Hepatocyte (in vitro differentiated cells): ENCODE data around the gene VPS18. TPM values are rescaled to one million over a fixed set of nuclear protein-coding genes. Genes with fewer than 3 reads are reported as not detected.

Experiments
- DNase-seq: peaks from one replicate; pipeline ENCODE4 v3.0.0-alpha.2; 2016; ENCODE audit warnings: low spot score
- H2AFZ ChIP-seq: fragments of 200-600 bp; sonication (generic); 2 replicates; pipeline ENCODE4 v1.6.0; 2016; ENCODE audit warnings: antibody characterized with exemption, mild to moderate bottlenecking
- H3K27ac ChIP-seq: fragments of 200-600 bp; sonication (generic); 2 replicates; pipeline ENCODE4 v1.5.1; 2016; ENCODE audit warnings: mild to moderate bottlenecking
- H3K27me3 ChIP-seq: fragments of 200-600 bp; sonication (generic); 2 replicates; pipeline ENCODE4 v1.6.1; 2016
- H3K36me3 ChIP-seq: fragments of 200-600 bp; sonication (generic); replicated peaks from 2 replicates; pipeline ENCODE4 v1.5.1; 2016; ENCODE audit warnings: low read depth; ENCODE audit not compliant: insufficient read depth
- H3K4me1 ChIP-seq: fragments of 200-600 bp; sonication (generic); 2 replicates; pipeline ENCODE4 v1.5.1; 2016; ENCODE audit warnings: mild to moderate bottlenecking, moderate library complexity; ENCODE audit not compliant: insufficient read depth
- H3K4me2 ChIP-seq: fragments of 200-600 bp; sonication (generic); 2 replicates; pipeline ENCODE4 v1.6.0; 2016
- H3K4me3 ChIP-seq: fragments of 200-600 bp; sonication (generic); 2 replicates; pipeline ENCODE4 v1.5.1; 2016; ENCODE audit warnings: mild to moderate bottlenecking
- H3K79me2 ChIP-seq: fragments of 200-600 bp; sonication (generic); 2 replicates; pipeline ENCODE4 v1.6.0; 2017; ENCODE audit warnings: mild to moderate bottlenecking
- H3K9me2 ChIP-seq: fragments of 200-600 bp; sonication (generic); replicated peaks from 2 replicates; pipeline ENCODE4 v1.6.0; 2017; ENCODE audit warnings: mild to moderate bottlenecking; ENCODE audit not compliant: insufficient read depth
- H3K9me3 ChIP-seq: fragments of 200-600 bp; sonication (generic); 2 replicates; pipeline ENCODE4 v1.5.1; 2016; ENCODE audit warnings: low read depth, mild to moderate bottlenecking
- H4K20me1 ChIP-seq: fragments of 200-600 bp; sonication (generic); 2 replicates; pipeline ENCODE4 v1.6.0; 2016; ENCODE audit warnings: mild to moderate bottlenecking; ENCODE audit not compliant: insufficient read depth, poor library complexity, severe bottlenecking
- CTCF ChIP-seq: fragments of 200-600 bp; sonication (generic); IDR thresholded peaks from 2 replicates; pipeline ENCODE4 v1.5.1; 2016; ENCODE audit warnings: antibody characterized with exemption, mild to moderate bottlenecking; ENCODE audit not compliant: poor library complexity
- EZH2 ChIP-seq: fragments of 200-600 bp; sonication (generic); IDR thresholded peaks from 2 replicates; pipeline ENCODE4 v1.6.1; 2016; ENCODE audit warnings: antibody characterized with exemption, mild to moderate bottlenecking, borderline replicate concordance
- EZH2phosphoT487 ChIP-seq: fragments of 200-600 bp; sonication (generic); IDR thresholded peaks from one replicate; pipeline ENCODE4 v1.6.1; 2018; ENCODE audit warnings: antibody characterized with exemption, mild to moderate bottlenecking, low read depth, moderate library complexity; ENCODE audit not compliant: unreplicated experiment, severe bottlenecking
- WGBS: methylation state at CpG from one replicate; pipeline ENCODE4 v1.1.6; 2016; ENCODE audit warnings: low lambda C conversion rate; ENCODE audit errors: missing lambda C conversion rate; 5-methylcytosine and 5-hydroxymethylcytosine counted together
- polyA plus RNA-seq: library from polyadenylated mRNA; unstranded; fragments of >200 nt; fragmentation: Nextera tagmentation; extraction: Ambion mirVana; gene quantifications from 2 replicates; pipeline ENCODE4 v1.2.1, GENCODE V29; 2016
- total RNA-seq: library from RNA; depleted of rRNA; stranded (reverse); fragments of >200 nt; gene quantifications from 2 replicates; pipeline ENCODE4 v1.2.3, GENCODE V29; 2014

VPS18 gene
- total and polyA plus RNA-seq, 2 experiments from 2014 or later = 38.3 to 40.3 TPM

- Histone ChIP-seq H3K79me2 (peaks cover 39% of the 10 kb centered on the region), H2AFZ (peak overlapping the region; percentile 34), H3K9me2 (no peaks in the 10 kb centered on the region), H3K4me1 (peaks cover 9% of the 10 kb centered on the region), H3K9me3 (no peaks in the 10 kb centered on the region), H3K4me2 (peak overlapping the region; percentile 76), H3K27me3 (no peaks in the 10 kb centered on the region), H4K20me1 (no peaks in the 10 kb centered on the region), H3K27ac (peak overlapping the region; percentile 98), H3K4me3 (peak overlapping the region; percentile 64), H3K36me3 (no peaks in the 10 kb centered on the region)
- 2% methylated on average over 33 of the region's 33 CpGs for whole genome bisulfite sequencing
- DNase-seq = peak; percentile 86
- TF ChIP-seq EZH2 (no peak), CTCF (peak; percentile 40)
These were observed 615 bp downstream of the VPS18 start for GRCh38 chr15:40894681-40895448.

GRCh38 chr15:40899536-40900207 lies 5.4 kb downstream of the VPS18 start:
- H3K4me1 ChIP-seq = no peaks in the 10 kb centered on the region
- TF ChIP-seq EZH2 (no peak), CTCF (no peak), EZH2phosphoT487 (no peak)
- H3K4me3 ChIP-seq = no peak overlapping the region
- no peak overlapping the region for H3K27ac ChIP-seq
- H3K27me3 ChIP-seq = no peaks in the 10 kb centered on the region
- DNase-seq = no peak
- peaks cover 19% of the 10 kb centered on the region for H4K20me1 ChIP-seq
- H3K79me2 ChIP-seq = peaks cover 50% of the 10 kb centered on the region
- no peaks in the 10 kb centered on the region for H3K36me3 ChIP-seq
- no peaks in the 10 kb centered on the region for H3K9me2 ChIP-seq
- WGBS = 93% methylated on average over 33 of the region's 33 CpGs
- H3K9me3 ChIP-seq = no peaks in the 10 kb centered on the region
- no peak overlapping the region for H2AFZ ChIP-seq
- H3K4me2 ChIP-seq = no peak overlapping the region

GRCh38 chr15:40900256-40901052 lies 6.2 kb downstream of the VPS18 start:
- no peak overlapping the region for H3K4me3 ChIP-seq
- no peaks in the 10 kb centered on the region for H3K9me2 ChIP-seq
- TF ChIP-seq CTCF (no peak), EZH2phosphoT487 (no peak), EZH2 (no peak)
- H3K36me3 ChIP-seq = no peaks in the 10 kb centered on the region
- H3K27me3 ChIP-seq = no peaks in the 10 kb centered on the region
- WGBS = 92% methylated on average over 36 of the region's 36 CpGs
- H3K4me1 ChIP-seq = no peaks in the 10 kb centered on the region
- no peaks in the 10 kb centered on the region for H3K9me3 ChIP-seq
- H4K20me1 ChIP-seq = peaks cover 19% of the 10 kb centered on the region
- H2AFZ ChIP-seq = no peak overlapping the region
- H3K4me2 ChIP-seq = no peak overlapping the region
- peaks cover 43% of the 10 kb centered on the region for H3K79me2 ChIP-seq
- DNase-seq = no peak
- H3K27ac ChIP-seq = no peak overlapping the region
